ENCODE measurements around the gene EIF2S3B.
"Not testable (repeated sequence)": the region's sequence is repeated elsewhere in the genome, so short reads cannot be mapped to it uniquely, and the experiment has no call there.

EIF2S3B gene

DNA sequence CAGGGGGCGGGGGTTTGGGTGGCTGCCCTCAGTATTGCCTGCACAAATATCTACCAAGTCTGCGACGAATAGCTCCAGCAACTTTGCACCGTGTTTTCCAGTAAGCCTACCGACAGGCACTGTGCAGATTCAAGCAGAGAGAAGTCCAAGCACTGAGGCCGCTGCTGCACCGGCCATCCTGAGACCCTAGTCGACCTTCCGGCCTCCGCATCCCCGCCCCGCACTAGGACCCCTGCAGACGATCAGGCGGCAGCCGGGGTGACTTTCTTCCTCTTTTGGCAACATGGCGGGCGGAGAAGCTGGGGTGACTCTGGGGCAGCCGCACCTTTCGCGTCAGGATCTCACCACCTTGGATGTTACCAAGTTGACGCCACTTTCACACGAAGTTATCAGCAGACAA, at the start of gene EIF2S3B:
Gene EIF2S3B (plus strand): TSS at position 271 of the 400 bp plus-strand sequence. CDS start 13 bp downstream, at position 284.
- in situ Hi-C loops (cut with MboI; ENCODE audit: low sequenced_read_pairs): no loop called here

DNA sequence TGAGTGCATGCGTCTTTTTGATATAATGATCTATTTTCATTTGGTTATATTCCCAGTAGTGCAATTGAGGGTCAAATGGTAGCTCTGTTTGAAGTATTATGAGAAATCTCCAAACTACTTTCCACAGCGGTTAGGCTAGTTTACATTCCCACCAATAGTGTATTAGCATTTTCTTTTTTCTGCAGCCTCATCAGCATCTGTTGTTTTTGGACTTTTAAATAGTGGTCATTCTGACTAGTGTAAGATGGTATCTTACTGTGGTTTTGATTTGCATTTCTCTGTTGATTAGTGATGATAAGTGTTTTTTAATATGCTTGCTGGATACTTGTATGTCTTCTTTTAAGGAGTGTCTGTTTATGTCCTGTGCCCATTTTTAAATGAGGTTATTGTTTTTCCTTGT, 48.8 kb upstream of the EIF2S3B start:
- in situ Hi-C loops (cut with MboI; ENCODE audit: low sequenced_read_pairs): no loop called here

GRCh38 chr12:10457760-10458159, 47.9 kb upstream of the EIF2S3B start:
- in situ Hi-C loops (cut with MboI; ENCODE audit: low sequenced_read_pairs): no loop called here

DNA sequence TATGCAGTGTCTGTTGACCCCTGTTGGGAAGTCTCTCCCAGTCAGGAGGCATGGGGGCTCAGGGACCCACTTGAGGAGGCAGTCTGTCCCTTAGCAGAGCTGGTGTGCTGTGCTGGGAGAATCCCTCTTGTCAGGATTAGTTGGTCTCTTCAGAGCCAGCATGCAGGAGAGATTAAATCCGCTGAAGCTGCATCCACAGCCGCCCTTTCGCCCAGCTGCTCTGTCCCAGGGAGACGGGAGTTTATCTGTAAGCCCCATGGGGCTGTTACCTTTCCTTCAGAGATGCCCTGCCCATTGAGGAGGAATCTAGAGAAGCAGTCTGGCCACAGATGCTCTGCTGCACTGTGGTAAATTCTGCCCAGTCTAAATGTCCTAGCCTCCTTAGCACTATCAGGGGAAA, 39.4 kb upstream of the EIF2S3B start:
- in situ Hi-C loops (cut with MboI; ENCODE audit: low sequenced_read_pairs): no loop called here

DNA sequence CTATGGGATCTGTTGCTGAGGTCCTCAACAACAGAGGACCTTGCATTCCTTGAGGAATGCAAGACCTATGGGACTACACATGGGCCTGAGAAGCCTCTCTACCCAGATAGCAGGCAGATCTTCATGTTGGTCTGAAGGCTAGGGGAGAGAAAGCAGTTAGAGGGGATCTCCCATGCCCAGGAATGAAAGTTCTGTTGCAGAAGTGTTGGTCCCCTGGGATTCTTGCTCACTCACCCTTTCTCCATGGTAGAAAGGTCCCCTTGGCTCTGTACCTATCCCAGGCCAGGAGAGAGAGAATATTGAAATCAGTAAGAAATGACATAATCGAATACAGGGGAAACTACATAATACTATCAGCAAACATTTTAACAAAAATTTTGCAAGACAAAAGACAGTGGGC, 36.0 kb upstream of the EIF2S3B start:
- in situ Hi-C loops (cut with MboI; ENCODE audit: low sequenced_read_pairs): no loop called here

DNA sequence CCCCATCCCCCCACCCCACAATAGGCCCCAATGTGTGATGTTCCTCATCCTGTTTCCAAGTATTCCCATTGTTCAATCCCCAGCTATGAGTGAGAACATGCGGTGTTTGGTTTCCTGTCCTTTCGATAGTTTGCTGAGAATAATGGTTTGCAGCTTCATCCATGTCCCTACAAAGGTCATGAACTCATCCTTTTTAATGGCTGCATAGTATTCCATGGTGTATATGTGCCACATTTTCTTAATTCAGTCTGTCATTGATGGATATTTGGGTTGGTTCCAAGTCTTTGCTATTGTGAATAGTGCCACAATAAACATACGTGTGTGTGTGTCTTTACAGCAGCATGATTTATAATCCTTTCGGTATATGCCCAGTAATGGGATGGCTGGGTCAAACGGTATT, 32.9 kb upstream of the EIF2S3B start:
- in situ Hi-C loops (cut with MboI; ENCODE audit: low sequenced_read_pairs): not testable (repeated sequence)

GRCh38 chr12:10481901-10482300, 23.8 kb upstream of the EIF2S3B start:
- in situ Hi-C loops (cut with MboI; ENCODE audit: low sequenced_read_pairs): not testable (repeated sequence)

DNA sequence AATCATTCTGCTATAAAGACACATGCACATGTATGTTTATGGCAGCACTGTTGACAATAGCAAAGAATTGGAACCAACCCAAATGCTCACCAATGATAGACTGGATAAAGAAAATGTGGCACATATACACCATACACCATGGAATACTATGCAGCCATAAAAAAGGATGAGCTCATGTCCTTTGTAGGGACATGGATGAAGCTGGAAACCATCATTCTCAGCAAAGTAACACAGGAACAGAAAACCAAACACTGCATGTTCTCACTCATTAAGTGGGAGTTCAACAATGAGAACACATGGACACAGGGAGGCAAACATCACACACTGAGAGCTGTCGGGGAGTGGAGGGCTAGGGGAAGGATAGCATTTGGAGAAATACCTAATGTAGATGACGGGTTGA, 18.4 kb upstream of the EIF2S3B start:
- in situ Hi-C loops (cut with MboI; ENCODE audit: low sequenced_read_pairs): not testable (repeated sequence)

DNA sequence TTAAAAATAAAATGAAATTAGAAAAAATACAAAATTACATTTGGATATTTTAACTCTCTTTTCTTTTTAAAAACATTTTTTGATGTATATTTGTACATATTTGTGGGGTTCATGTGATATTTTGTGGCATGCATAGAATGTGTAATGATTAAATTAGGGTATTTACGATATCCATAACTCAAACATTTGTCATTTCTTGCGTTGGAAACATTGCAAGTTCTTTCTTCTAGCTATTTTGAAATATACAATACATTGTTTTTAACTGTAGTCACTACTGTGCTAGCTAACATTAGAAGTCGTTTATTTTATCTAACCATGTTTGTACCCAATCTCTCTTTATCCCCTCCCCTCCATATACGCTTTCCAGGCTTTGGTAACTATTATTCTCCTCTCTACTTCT, 13.9 kb upstream of the EIF2S3B start:
- in situ Hi-C loops (cut with MboI; ENCODE audit: low sequenced_read_pairs): no loop called here

DNA sequence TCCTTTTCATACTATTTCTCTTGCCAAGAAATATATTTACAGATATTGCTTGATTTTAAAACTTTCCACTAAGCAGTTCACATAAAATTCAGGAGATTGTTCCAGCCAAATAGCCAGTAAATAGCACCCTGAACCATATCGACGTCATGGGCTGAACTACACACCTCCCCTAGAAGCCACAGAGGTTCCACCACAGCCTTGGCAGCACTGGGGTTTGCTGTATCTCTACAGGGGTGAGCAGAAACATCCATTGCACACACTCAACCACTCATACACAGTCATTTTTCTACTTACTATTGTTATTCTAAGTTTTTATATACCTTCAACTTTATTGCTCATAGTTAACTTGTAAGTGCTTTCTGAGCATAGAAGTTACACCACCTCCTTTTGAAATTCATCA, 8.1 kb upstream of the EIF2S3B start:
- in situ Hi-C loops (cut with MboI; ENCODE audit: low sequenced_read_pairs): no loop called here

- in situ Hi-C loops (cut with MboI; ENCODE audit: low sequenced_read_pairs): no loop called here
Measured at GRCh38 chr12:10498042-10498441, 7.6 kb upstream of the EIF2S3B start.

GRCh38 chr12:10501030-10501429, 4.7 kb upstream of the EIF2S3B start:
- in situ Hi-C loops (cut with MboI; ENCODE audit: low sequenced_read_pairs): no loop called here

DNA sequence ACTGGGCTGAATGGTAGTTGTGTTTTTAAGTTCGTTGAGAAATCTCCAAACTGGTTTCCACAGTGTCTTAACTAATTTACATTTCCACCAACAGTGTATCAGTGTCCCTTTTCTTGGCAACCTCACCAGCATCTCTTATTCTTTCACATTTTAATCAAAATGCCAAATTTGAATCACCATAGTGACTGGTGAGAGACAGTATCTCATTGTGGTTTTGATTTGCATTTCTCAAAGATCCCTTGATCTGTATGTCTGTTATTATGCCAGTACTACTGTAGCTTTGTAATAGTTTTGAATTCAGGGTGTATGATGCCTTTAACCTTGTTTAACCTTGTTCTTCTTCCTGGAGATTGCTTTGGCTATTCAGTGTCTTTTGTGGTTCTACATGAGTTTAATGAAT, 2.2 kb upstream of the EIF2S3B start:
- in situ Hi-C loops (cut with MboI; ENCODE audit: low sequenced_read_pairs): no loop called here

GRCh38 chr12:10511756-10512355, 6.2 kb downstream of the EIF2S3B start:
- in situ Hi-C loops (cut with MboI; ENCODE audit: low sequenced_read_pairs): no loop called here

DNA sequence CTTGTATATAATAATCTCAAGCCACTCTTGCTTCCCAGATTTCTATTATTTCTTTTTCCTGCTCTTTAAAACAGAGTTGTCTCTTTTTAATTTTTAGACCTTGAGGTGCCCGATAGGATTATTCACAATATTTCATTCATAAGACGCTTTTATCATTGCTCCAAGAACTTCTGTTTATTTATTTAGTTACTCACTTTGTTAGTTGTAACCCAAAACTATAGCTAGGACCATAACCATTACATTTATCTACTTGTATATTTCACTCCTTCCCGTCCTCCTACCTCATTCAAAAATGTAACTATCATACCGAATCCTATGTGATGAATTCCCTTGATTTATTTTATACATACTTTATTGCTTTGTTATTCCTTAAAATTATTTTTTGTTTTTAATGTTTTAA, 7.1 kb downstream of the EIF2S3B start:
- in situ Hi-C loops (cut with MboI; ENCODE audit: low sequenced_read_pairs): no loop called here

- in situ Hi-C loops (cut with MboI; ENCODE audit: low sequenced_read_pairs): no loop called here
Measured at GRCh38 chr12:10521555-10521954, 15.9 kb downstream of the EIF2S3B start.

GRCh38 chr12:10528174-10528953, 22.7 kb downstream of the EIF2S3B start:
- in situ Hi-C loops (cut with MboI; ENCODE audit: low sequenced_read_pairs): no loop called here

DNA sequence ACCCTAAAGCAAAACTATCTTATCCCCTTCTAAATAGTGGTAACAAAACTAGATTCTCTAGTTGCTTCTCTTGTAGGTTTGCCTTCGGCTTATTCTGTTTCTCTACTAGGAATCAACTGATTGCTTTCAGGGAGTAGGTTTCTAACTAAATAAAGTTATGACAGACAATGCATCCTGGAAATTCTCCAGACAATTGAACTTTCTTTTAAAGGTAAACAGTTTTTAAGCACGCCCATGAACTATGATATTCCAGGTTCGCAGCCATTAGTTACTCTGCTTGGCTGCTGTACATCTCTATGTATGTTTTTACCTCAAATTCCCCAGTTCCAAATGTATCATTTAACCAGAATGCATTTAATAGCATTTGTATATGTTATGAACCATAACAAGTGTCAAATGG, 23.9 kb downstream of the EIF2S3B start:
- in situ Hi-C loops (cut with MboI; ENCODE audit: low sequenced_read_pairs): no loop called here

DNA sequence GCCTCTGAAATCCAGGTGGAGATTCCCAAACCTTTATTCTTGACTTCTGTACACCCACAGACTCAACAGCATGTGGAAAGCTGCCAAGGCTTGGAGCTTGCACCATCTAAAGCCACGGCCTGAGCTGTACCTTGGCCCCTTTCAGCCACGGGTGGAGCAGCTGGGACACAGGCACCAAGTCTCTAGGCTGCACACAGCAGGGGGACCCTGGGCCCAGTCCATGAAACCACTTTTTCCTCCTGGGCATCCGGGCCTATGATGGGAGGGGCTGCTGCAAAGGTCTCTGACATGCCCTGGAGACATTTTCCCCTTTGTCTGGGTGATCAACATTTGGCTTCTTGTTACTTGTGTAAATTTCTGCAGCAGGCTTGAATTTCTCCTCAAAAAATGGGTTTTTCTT, 32.0 kb downstream of the EIF2S3B start:
- in situ Hi-C loops (cut with MboI; ENCODE audit: low sequenced_read_pairs): no loop called here

- in situ Hi-C loops (cut with MboI; ENCODE audit: low sequenced_read_pairs): no loop called here
Measured at GRCh38 chr12:10540776-10541205, 35.1 kb downstream of the EIF2S3B start.

- in situ Hi-C loops (cut with MboI; ENCODE audit: low sequenced_read_pairs): no loop called here
Measured at GRCh38 chr12:10543499-10543898, 37.8 kb downstream of the EIF2S3B start.

DNA sequence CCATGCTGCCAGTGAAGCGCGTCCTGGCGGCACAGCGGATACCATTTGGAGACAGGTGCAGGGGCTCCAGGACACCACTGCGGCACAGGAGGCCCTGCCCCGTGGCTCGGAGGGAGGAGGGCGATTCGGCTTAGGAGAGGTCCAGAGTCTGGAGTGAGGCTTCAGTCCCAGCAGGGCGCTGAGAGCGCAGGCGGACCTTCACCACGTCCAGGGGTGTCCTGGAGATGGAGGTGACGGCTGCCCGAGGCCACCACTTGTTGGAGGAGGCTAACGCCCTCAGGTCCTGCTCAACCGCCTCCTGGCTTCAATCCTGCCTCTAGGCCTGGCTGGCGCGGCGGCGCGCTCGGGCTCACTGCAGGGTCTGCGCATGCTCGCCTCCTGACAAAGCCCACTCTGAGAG, 45.7 kb downstream of the EIF2S3B start:
- in situ Hi-C loops (cut with MboI; ENCODE audit: low sequenced_read_pairs): no loop called here

GRCh38 chr12:10553148-10553547, 47.5 kb downstream of the EIF2S3B start:
- in situ Hi-C loops (cut with MboI; ENCODE audit: low sequenced_read_pairs): no loop called here

Measured in HL-60/S4 treated with retinoic acid at 250 ng/mL for 4 days and 3 days (cell line).